Effector CD4-positive, alpha-beta T cell (primary cell): ENCODE data around the gene APOBEC3C.
"Not testable (repeated sequence)": the region's sequence is repeated elsewhere in the genome, so short reads cannot be mapped to it uniquely, and the experiment has no call there.

ENCODE experiments used
- DNase-seq: peaks from one replicate; pipeline ENCODE4 v3.0.0-alpha.2; 2020

Gene APOBEC3C

DNA sequence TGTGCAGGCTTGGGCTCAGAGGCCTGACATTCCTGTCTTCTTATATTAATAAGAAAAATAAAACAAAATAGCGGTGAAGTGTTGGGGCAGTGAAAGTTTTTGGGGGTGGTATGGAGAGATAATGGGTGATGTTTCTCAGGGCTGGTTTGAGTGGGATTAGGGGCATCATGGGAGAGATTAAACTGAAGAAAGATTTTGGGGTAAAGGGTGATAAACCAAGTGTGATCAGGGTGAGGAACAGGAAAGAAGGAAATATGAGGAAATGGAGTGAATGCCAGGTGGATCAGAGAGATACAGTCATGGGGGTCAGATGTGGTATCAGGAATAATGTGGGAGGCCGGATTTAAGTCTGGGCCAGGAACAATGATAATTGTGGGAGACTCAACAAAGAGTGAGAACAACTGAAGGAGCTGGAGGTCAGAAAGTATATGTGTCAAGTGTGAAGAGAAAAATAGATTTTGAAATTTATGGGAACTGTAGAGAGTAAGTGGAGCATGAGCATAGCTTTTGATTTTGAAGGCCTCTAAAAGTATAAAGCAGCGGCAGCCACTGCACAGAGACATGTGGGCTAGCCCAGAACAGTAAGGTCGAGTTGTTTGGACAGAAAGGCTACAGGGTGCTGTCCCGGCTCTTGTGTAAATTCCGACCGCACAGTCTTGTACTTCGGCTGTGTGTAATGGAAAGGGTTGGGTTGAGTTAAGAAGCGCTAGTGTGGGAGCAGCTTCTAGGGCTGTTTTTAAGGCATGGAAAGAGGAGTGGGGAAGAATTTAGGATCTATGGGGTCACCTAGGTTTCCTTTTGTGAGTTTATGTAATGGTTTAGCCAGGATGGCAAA, 52.6 kb downstream of the APOBEC3C start:
- DNase-seq = not testable (repeated sequence)

- no peak for DNase-seq
These were observed 54.2 kb downstream of the APOBEC3C start for GRCh38 chr22:39068033-39068785.
